ENCODE data around the gene PPBP.

- no peak for TF ChIP-seq POLR2AphosphoS5 (IDR thresholded peaks at IDR 0.05)
- TF ChIP-seq CTCF (IDR thresholded peaks at IDR 0.05), result no peak
- TF ChIP-seq POLR2A (IDR thresholded peaks at IDR 0.05; ENCODE audit: low read depth), result no peak
Measured at GRCh38 chr4:73998040-73999011, 10.3 kb upstream of the PPBP start, which contains the start of gene CXCL5.
